ENCODE data around the gene LRRN3.
A peak's percentile ranks its signal among the peaks of the same experiment; 100 is the strongest.

LRRN3 gene

DNA sequence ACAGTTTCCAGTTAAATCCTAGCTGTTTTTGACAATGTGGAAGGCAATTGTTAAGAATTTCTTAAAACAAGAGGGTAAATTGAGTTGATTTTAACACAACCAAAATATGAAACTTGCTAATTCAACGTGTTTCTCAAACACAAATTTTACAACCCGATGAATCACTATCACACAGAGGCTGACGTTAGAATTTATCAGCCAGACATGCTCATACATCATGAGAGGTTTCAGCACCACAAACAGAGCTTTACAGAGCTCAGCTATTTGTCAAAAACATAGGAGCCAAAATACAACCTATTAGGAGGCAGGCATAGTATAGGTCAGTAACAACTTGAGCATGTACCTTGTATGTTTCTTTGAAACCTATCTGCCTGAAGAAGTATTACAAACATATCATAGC, 36.1 kb downstream of the LRRN3 start:
- 86 to 87% methylated on average over 3 of the region's 3 CpGs for WGBS, 2 experiments
- no peaks in the 10 kb centered on the region for H3K4me1 ChIP-seq (ENCODE audit: control insufficient read depth, insufficient read depth, low read length)
- no peaks in the 10 kb centered on the region for H3K36me3 ChIP-seq (ENCODE audit: control insufficient read depth, insufficient read depth, low read length)
- H3K4me3 ChIP-seq (ENCODE audit: insufficient read depth, low read depth, low read length) = no peak overlapping the region
- H3K27ac ChIP-seq (ENCODE audit: insufficient read depth, low read depth, low read length, poor library complexity, severe bottlenecking) = no peak overlapping the region
- H3K27me3 ChIP-seq (ENCODE audit: control insufficient read depth, insufficient read depth, low read length, poor library complexity, severe bottlenecking) = no peaks in the 10 kb centered on the region
- H3K9me3 ChIP-seq (ENCODE audit: control insufficient read depth, low read length) = no peaks in the 10 kb centered on the region

DNA sequence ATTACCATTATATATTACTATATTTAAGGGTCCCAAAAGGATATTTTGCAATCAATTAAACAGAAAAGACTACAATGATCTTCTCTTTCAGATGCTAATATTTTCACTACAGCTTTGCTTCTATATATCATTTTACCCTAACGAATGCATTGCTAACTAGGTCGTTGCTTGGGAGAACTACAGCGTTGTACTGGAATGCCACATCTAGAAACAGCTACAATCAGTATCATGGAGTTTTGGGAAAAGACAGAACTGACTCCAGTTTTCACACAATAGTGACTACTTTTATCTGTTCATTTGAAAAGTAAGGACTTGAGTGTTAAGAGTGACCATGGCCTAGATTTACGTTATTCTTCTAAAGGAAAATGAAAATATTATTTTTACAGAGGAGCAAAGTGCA, 38.5 kb downstream of the LRRN3 start:
- WGBS, 2 experiments = 94 to 100% methylated on average over 3 of the region's 4 CpGs
- no peak overlapping the region for H3K4me3 ChIP-seq (ENCODE audit: insufficient read depth, low read depth, low read length)
- H3K27ac ChIP-seq (ENCODE audit: insufficient read depth, low read depth, low read length, poor library complexity, severe bottlenecking) = no peak overlapping the region
- no peaks in the 10 kb centered on the region for H3K4me1 ChIP-seq (ENCODE audit: control insufficient read depth, insufficient read depth, low read length)
- H3K27me3 ChIP-seq (ENCODE audit: control insufficient read depth, insufficient read depth, low read length, poor library complexity, severe bottlenecking) = no peaks in the 10 kb centered on the region
- no peaks in the 10 kb centered on the region for H3K36me3 ChIP-seq (ENCODE audit: control insufficient read depth, insufficient read depth, low read length)
- no peaks in the 10 kb centered on the region for H3K9me3 ChIP-seq (ENCODE audit: control insufficient read depth, low read length)

DNA sequence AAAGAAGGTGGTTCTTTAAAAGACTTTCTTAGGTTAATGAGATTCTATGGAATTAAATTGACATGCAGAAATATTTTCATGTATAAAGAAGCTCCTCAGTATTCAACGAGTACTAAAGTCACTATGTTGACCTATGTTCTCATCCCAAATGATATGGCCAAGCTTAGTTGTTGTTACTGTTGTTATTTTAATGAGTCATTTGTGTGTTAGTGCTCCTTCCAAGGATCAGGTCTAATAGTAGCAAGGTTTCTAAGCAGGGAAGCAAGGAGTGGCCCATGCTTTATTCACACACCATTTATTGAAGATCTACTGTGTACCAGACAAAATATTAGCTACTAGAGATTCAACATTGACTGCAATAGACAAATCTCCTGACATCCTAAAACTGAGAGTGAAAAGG, 41.9 kb downstream of the LRRN3 start:
- Histone ChIP-seq H3K9me3 (ENCODE audit: control insufficient read depth, low read length) (no peaks in the 10 kb centered on the region), H3K36me3 (ENCODE audit: control insufficient read depth, insufficient read depth, low read length) (no peaks in the 10 kb centered on the region), H3K27me3 (ENCODE audit: control insufficient read depth, insufficient read depth, low read length, poor library complexity, severe bottlenecking) (no peaks in the 10 kb centered on the region), H3K4me3 (ENCODE audit: insufficient read depth, low read depth, low read length) (no peak overlapping the region), H3K4me1 (ENCODE audit: control insufficient read depth, insufficient read depth, low read length) (no peaks in the 10 kb centered on the region), H3K27ac (ENCODE audit: insufficient read depth, low read depth, low read length, poor library complexity, severe bottlenecking) (no peak overlapping the region)
- 91 to 95% methylated on average over 1 of the region's 1 CpG for WGBS, 2 experiments

- no peaks in the 10 kb centered on the region for H3K36me3 ChIP-seq (ENCODE audit: control insufficient read depth, insufficient read depth, low read length)
- H3K4me3 ChIP-seq (ENCODE audit: insufficient read depth, low read depth, low read length) = no peak overlapping the region
- WGBS, 2 experiments = 73 to 85% methylated on average over 3 to 4 of the region's 4 CpGs
- H3K9me3 ChIP-seq (ENCODE audit: control insufficient read depth, low read length) = no peaks in the 10 kb centered on the region
- no peaks in the 10 kb centered on the region for H3K27me3 ChIP-seq (ENCODE audit: control insufficient read depth, insufficient read depth, low read length, poor library complexity, severe bottlenecking)
- H3K27ac ChIP-seq (ENCODE audit: insufficient read depth, low read depth, low read length, poor library complexity, severe bottlenecking) = peak overlapping the region; percentile 30
- peaks cover 3% of the 10 kb centered on the region for H3K4me1 ChIP-seq (ENCODE audit: control insufficient read depth, insufficient read depth, low read length)
Measured at GRCh38 chr7:111137296-111138192, 46.6 kb downstream of the LRRN3 start.

DNA sequence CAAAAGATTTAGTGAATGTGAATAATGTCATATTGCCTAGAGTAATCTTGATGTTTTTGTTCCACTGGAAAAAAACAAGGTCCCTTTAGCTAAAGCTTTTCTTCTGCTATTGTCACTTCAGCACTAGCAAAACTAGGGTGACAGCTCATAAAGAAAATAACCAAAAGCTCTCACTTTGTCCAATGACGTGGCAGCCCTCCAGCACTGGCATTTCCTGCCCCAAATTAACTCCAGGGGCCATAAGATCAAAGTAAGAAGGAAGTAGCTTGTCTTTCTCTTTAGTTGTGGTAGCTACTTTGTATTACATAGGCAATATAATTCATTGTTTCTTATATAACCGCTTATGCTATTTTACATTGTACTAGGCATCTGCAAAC, 47.3 kb downstream of the LRRN3 start:
- WGBS, 2 experiments = 42 to 67% methylated on average over 1 to 2 of the region's 2 CpGs

GRCh38 chr7:111138586-111138985, 47.7 kb downstream of the LRRN3 start:
- no peaks in the 10 kb centered on the region for H3K9me3 ChIP-seq (ENCODE audit: control insufficient read depth, low read length)
- no peaks in the 10 kb centered on the region for H3K36me3 ChIP-seq (ENCODE audit: control insufficient read depth, insufficient read depth, low read length)
- peaks cover 3% of the 10 kb centered on the region for H3K4me1 ChIP-seq (ENCODE audit: control insufficient read depth, insufficient read depth, low read length)
- no peak overlapping the region for H3K27ac ChIP-seq (ENCODE audit: insufficient read depth, low read depth, low read length, poor library complexity, severe bottlenecking)
- H3K27me3 ChIP-seq (ENCODE audit: control insufficient read depth, insufficient read depth, low read length, poor library complexity, severe bottlenecking) = no peaks in the 10 kb centered on the region
- H3K4me3 ChIP-seq (ENCODE audit: insufficient read depth, low read depth, low read length) = no peak overlapping the region

More for the DNA sequence above, 47.3 kb downstream of the LRRN3 start:
- H3K27ac ChIP-seq (ENCODE audit: insufficient read depth, low read depth, low read length, poor library complexity, severe bottlenecking) = no peak overlapping the region
- no peak overlapping the region for H3K4me3 ChIP-seq (ENCODE audit: insufficient read depth, low read depth, low read length)
- H3K4me1 ChIP-seq (ENCODE audit: control insufficient read depth, insufficient read depth, low read length) = peaks cover 3% of the 10 kb centered on the region
- H3K36me3 ChIP-seq (ENCODE audit: control insufficient read depth, insufficient read depth, low read length) = no peaks in the 10 kb centered on the region
- no peaks in the 10 kb centered on the region for H3K27me3 ChIP-seq (ENCODE audit: control insufficient read depth, insufficient read depth, low read length, poor library complexity, severe bottlenecking)
- no peaks in the 10 kb centered on the region for H3K9me3 ChIP-seq (ENCODE audit: control insufficient read depth, low read length)

GRCh38 chr7:111140091-111140865, 49.4 kb downstream of the LRRN3 start:
- Histone ChIP-seq H3K4me1 (ENCODE audit: control insufficient read depth, insufficient read depth, low read length) (peaks cover 3% of the 10 kb centered on the region), H3K4me3 (ENCODE audit: insufficient read depth, low read depth, low read length) (no peak overlapping the region), H3K9me3 (ENCODE audit: control insufficient read depth, low read length) (no peaks in the 10 kb centered on the region), H3K27me3 (ENCODE audit: control insufficient read depth, insufficient read depth, low read length, poor library complexity, severe bottlenecking) (no peaks in the 10 kb centered on the region), H3K36me3 (ENCODE audit: control insufficient read depth, insufficient read depth, low read length) (no peaks in the 10 kb centered on the region), H3K27ac (ENCODE audit: insufficient read depth, low read depth, low read length, poor library complexity, severe bottlenecking) (no peak overlapping the region)
- WGBS, 2 experiments = 100% methylated on average over 2 of the region's 2 CpGs

DNA sequence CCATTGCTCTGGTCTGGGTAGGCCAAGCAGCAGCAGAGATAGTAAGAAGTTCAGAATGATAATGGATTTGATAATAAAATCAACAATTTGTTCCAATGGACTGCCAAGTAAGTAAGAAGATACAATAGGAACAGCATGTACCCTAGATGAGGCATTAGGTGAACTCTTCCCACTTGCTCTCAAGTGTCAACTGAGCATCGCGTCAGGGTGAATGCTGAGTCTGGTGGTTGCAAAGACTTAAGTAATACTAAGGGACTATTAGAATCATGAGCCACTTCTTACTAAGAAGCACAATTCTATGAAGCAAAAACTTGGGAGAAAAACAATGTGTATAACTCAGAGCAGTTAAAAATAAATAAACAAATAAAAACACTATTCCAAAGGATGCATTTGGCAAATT, 54.5 kb downstream of the LRRN3 start:
- no peaks in the 10 kb centered on the region for H3K27me3 ChIP-seq (ENCODE audit: control insufficient read depth, insufficient read depth, low read length, poor library complexity, severe bottlenecking)
- WGBS, 2 experiments = 100% methylated on average over 2 of the region's 2 CpGs; no CpG with 5 or more reads in 1 of the 2 experiments
- no peak overlapping the region for H3K27ac ChIP-seq (ENCODE audit: insufficient read depth, low read depth, low read length, poor library complexity, severe bottlenecking)
- H3K36me3 ChIP-seq (ENCODE audit: control insufficient read depth, insufficient read depth, low read length) = no peaks in the 10 kb centered on the region
- H3K9me3 ChIP-seq (ENCODE audit: control insufficient read depth, low read length) = no peaks in the 10 kb centered on the region
- no peak overlapping the region for H3K4me3 ChIP-seq (ENCODE audit: insufficient read depth, low read depth, low read length)
- no peaks in the 10 kb centered on the region for H3K4me1 ChIP-seq (ENCODE audit: control insufficient read depth, insufficient read depth, low read length)

DNA sequence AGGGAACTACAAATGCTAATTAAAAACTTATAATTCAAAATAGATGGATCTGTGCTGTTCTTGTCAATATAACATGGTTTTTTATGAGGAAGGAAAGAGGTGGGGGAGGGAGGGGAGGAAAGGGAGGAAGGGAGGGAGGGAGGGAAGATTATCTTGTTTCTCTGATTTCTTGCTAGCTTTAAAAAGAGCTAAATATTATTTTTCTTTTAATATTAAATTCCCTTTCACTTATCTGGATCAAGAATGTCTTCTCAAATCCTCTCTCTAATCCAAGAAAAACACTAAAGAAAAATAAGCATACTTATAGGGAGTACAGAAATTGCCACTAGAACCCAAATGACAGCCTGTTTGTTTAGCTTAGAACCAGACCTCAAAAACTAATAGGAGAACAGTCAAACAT, 55.2 kb downstream of the LRRN3 start:
- no peaks in the 10 kb centered on the region for H3K27me3 ChIP-seq (ENCODE audit: control insufficient read depth, insufficient read depth, low read length, poor library complexity, severe bottlenecking)
- no peaks in the 10 kb centered on the region for H3K4me1 ChIP-seq (ENCODE audit: control insufficient read depth, insufficient read depth, low read length)
- H3K27ac ChIP-seq (ENCODE audit: insufficient read depth, low read depth, low read length, poor library complexity, severe bottlenecking) = no peak overlapping the region
- H3K9me3 ChIP-seq (ENCODE audit: control insufficient read depth, low read length) = no peaks in the 10 kb centered on the region
- H3K36me3 ChIP-seq (ENCODE audit: control insufficient read depth, insufficient read depth, low read length) = no peaks in the 10 kb centered on the region
- H3K4me3 ChIP-seq (ENCODE audit: insufficient read depth, low read depth, low read length) = no peak overlapping the region

DNA sequence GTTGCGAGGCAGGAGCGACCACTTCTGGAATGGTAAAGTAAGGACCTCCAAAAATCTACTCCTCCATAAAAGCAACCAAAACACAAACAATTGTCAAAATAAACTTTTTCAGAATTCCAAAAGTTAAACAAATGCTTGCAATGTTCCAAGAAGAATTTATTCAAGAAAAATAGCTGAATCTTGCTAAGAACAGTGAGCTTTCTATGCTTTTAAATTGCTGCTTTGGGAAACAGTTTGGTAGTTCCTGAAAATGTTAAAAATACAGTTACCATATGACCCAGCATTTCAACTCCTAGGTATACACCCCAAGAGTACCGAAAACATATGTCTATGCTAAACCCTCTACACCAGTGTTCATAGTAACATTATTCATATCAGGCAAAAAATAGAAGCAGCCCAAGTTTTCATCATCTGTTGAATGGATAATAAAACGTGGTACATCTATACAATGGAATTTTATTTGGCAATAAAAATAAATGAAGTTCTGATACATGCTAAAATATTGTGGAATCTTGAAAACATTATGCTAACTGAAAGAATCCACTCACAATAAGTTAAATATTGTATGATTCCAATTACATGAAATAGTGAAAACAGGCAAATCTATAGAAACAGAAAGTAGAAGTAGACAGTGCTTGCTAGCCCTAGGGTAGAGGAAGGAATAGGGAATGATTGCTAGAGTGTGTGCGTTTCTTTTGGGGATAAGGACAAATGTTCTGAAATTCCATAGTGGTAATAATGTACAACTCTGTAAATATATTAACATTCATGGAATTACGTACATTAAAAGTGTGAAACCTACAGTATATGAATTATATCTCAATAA, 57.0 kb downstream of the LRRN3 start:
- Histone ChIP-seq H3K4me1 (ENCODE audit: control insufficient read depth, insufficient read depth, low read length) (no peaks in the 10 kb centered on the region), H3K27ac (ENCODE audit: insufficient read depth, low read depth, low read length, poor library complexity, severe bottlenecking) (no peak overlapping the region), H3K9me3 (ENCODE audit: control insufficient read depth, low read length) (no peaks in the 10 kb centered on the region), H3K27me3 (ENCODE audit: control insufficient read depth, insufficient read depth, low read length, poor library complexity, severe bottlenecking) (no peaks in the 10 kb centered on the region), H3K36me3 (ENCODE audit: control insufficient read depth, insufficient read depth, low read length) (no peaks in the 10 kb centered on the region), H3K4me3 (ENCODE audit: insufficient read depth, low read depth, low read length) (no peak overlapping the region)
- 92 to 94% methylated on average over 4 of the region's 6 CpGs for WGBS, 2 experiments

Measured in ectodermal cell (in vitro differentiated cells).